ENCODE measurements around the gene GEMIN4.

GEMIN4 gene

DNA sequence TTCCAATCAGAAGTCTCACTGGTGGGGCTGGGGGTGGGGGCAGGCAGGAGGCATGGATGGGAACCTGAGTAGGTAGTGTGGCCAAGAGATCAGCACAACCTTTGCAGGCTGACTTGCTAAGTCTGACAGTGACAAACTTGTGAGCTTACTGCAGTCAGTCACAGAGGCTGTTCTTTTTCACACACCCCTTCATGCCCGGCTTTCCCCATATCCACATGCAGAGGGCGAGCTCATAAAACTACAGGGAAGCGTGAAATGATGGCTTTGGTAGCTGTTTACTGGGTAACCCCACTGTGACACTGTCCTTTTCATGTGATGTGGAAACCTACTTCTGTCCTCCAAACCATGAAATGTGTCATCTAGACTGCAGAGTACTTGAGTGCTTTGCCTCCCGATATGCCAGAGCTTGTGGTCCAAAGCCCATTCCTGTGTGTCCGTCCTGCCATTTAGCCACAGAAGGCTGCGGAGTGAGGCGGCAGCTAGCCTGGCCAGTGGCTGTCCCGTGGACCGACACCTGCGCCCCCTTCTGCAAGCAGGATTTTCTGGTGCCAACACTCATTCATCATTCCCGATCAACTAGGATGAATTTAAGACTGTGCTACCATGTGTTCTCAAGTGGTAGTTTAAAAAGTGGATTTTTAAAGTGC, 9.8 kb downstream of the GEMIN4 start:
- DNase-seq (ENCODE audit: low read depth in 2 of 2), result no peak

DNA sequence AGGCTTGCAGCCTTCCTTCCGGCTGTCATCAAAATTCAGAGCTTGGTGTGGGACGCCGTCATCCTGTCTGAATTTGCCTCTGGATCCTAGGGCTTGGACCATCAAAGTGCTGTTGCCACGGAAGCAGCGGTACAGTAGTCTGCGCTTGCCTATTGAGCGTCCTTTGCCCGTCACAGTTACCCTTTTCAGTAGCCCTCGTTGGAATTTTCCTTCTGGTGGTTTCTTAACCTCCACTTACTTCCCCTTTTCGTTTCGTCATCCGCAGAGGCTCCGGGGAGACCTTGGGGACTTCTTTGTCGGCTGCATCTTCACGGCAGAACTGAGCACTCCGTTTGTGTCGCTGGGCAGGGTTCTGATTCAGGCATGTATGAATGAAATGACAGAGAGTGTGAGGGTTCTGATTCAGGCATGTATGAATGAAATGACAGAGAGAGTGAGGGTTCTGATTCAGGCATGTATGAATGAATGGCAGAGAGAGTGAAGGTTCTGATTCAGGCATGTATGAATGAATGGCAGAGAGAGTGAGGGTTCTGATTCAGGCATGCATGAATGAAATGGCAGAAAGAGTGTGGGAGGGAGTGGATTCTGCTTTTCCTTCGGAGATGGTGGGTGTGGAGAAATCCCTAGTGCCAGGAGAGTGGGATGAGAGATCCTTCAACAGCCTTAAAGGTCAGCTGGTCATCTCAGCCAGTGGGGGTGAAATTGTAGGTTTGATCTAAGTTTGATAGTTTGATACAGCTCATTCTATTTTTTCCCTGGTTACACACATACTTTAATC, 11.6 kb downstream of the GEMIN4 start:
- DNase-seq (ENCODE audit: low read depth in 2 of 2), result peak in 1 of 2 donors; percentile 10

DNA sequence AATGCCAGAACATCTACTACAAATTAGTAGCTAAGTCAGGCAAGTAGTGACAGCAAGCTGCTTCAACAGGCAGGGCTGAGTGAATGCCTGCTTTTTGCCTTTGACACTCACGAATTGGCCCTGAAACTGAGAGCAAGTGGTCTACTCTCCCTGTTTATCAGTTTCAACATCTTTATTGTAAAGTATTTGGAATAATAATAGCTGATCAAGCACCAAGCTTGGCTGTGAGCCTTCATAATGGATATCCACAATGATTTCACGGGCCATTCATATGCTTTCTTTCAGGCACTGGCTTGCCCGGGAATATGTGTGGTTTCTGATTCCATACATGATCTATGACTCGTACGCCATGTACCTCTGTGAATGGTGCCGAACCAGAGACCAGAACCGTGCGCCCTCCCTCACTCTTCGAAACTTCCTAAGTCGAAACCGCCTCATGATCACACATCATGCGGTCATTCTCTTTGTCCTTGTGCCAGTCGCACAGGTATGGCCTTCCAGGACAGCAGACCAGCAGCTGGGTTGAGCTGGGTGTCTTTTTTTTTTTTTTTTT, 14.4 kb downstream of the GEMIN4 start:
- DNase-seq (ENCODE audit: low read depth in 2 of 2), result no peak

DNA sequence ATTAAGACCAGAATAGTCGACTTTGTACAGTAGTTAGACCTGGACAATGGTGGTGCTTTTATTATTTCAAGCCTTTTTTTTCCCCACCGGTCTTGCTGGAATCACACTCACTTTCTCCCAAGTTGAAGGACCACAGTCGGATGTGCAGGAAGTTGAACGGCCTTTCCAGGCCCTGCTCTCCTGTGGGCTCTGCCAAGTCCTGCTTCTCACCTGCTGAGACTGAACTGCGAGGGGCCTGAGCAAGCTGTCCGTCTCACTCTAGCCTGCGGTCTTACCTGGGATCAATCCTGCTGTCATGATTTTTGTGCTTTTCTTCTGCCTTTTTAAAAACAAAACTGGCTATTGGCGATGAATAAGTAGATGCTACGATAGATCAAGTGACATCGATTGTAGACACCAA, 18.3 kb downstream of the GEMIN4 start:
- DNase-seq (ENCODE audit: low read depth in 2 of 2), result no peak

DNA sequence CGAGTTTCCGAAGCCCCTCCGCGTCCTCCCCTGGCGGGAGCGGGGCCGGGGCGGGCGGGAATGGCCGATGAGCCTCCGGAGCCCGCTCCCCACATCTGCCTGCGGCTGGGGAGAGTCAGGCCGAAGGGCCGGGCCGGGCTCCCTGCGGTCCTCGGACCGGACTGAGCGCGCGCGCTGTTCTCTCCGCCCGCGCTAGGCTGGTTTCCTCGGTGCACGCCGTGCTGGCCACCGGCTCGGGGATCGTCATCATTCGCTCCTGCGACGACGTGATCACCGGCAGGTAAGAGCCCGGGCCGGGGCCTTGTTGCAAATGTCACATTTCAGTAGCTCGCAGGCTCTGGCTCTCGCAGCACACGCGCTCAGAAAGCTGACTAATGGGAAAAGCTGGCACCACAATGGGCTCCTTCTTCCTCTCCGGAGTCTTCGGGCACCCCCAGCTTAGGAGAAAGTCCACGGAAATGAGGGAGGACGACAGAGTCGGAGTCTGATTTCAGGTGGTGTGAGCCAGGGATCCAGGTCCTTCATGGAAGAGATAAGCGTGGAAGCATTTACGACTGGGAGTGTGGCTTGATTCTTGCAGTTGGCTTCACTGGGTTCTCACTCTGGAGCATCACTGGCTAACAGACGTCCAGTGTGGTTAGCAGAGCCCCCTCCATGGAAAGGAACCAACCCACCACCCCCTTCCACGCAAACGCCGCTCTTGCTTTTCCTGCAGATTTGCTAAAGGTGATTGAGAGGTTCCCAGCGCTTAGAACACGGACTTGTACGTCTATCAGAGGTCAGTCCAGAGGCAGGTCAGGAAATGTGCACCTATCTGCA, 19.0 kb downstream of the GEMIN4 start:
- peak in 1 of 2 donors; percentile 45 for DNase-seq (ENCODE audit: low read depth in 2 of 2)

DNA sequence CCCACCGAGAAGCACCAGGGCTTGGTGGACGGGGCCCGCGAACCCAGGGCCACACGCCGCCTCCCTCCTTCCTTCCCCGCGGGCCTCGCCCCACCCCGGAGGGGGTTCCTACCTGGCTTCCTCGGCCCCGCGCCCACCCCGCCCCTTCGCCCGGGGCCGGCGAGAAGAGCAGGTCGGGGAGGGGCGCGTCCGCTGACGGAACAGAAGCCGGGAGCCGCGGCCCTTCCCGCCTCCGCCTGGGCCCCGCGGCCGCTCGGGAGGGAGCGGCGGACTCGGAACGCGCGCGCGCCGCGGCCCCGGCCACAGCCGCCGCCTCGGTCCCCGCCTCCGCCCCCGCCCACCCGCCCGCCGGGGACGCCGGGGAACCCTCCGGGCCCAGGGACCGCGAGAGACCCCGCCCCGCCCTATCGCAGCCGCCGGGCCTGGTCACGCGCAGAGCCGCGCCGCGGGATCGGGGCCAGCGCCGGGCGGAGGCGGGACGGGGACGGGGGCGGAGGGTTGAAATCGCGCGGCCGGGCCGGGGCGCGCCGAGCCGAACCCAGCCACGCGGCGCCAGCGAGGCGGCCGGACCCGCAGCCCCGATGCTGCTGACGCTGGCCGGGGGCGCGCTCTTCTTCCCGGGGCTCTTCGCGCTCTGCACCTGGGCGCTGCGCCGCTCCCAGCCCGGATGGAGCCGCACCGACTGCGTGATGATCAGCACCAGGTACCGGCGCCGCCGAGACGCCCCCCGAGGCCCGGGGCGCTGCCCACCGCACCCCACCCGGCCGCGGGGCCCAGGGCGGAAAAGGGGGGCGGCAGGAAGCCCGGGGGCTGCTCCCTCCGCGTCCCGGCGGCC, 19.8 kb downstream of the GEMIN4 start, which contains the start of gene TLCD3A:
Gene TLCD3A, plus strand, starts transcription at position 530 of the 835 bp plus-strand sequence. Its CDS starts 52 bp downstream, at position 582.
- peak in 1 of 2 donors; percentile 45 for DNase-seq (ENCODE audit: low read depth in 2 of 2)

DNA sequence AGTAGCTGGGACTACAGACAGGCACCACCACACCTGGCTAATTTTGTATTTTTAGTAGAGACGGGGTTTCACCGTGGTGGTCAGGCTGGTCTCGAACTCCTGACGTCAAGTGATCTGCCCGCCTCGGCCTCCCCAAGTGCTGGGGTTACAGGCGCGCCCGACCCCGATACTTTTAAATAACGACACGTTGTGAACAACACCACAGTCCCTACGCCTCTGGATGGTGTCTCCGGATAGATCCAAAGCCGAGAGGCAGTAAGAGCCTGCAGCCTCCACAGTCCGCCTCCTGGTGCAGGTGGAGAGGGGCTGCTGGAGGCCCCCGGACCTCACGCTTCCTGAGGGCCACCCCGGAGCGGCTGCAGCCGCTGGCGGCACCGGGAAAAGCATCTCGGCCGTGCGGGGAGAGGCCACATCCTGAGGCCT, 20.4 kb downstream of the GEMIN4 start:
- DNase-seq (ENCODE audit: low read depth in 2 of 2), result no peak

DNA sequence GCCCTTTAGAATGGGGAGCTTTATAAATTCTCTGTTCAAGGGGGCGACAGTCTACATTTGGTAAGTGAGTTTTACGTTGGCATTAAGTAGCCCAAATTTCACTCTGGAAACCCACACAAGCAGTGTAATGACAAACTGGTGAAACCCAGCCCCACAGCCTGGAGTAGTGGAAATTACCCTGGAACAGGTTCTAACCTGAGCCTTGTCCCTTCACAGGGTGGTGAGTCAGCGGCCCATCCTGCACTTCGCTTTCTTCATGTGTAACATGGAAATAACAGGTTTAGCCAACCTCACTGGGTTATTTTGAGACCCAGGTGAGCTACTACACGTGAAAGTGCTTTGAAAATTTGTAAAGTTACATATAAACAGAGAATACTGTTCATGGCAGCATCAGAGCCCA, 23.2 kb downstream of the GEMIN4 start:
- DNase-seq (ENCODE audit: low read depth in 2 of 2), result no peak

DNA sequence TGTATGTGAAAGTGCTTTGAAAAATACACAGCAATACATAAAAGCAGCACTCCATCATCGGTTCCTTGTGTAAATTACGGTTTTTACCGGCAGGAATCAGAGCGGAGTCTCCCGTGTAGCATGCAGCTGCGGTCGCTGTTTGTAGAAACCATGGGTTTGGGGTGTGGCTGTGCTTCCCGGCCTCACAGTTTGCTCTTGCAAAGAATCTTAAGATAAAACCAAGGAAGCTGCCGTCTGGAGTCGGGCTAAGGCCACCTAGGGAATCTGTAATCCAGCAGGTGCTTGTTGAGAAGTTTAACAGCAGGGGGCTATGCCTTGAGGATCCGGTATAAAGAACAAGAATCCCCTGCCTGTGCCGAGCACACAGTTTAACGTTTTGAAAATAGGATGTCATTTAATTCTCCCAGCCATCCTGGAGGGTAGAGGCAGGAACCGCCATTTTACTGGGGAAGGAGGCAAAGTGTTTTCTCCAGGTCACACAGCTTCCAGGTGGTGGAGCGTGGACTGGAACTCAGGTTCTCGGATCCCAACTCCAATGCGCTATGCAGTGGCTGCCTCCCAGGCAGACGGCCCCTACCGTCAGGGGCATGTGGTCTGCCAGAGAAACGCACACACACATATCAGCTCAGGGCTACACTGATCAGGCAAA, 25.7 kb downstream of the GEMIN4 start:
- DNase-seq (ENCODE audit: low read depth in 2 of 2), result no peak

DNA sequence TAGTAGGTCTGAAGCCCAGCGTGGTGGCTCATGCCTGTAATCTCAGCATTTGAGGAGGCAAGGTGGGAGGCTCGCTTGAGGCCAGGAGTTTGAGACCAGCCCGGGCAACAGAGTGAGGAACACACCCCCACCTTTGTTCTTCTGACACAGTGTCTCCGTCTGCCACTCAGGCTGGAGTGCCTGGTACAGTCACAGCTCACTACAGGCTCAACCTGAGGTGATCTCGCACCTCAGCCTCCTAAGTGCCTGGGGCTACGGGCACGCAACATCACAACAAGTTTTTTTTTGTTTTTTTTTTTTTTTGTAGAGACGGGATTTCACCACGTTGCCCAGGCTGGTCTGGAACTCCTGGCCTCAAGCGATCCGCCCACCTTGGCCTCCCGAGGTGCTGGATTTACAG, 26.3 kb downstream of the GEMIN4 start:
- DNase-seq (ENCODE audit: low read depth in 2 of 2), result no peak

DNA sequence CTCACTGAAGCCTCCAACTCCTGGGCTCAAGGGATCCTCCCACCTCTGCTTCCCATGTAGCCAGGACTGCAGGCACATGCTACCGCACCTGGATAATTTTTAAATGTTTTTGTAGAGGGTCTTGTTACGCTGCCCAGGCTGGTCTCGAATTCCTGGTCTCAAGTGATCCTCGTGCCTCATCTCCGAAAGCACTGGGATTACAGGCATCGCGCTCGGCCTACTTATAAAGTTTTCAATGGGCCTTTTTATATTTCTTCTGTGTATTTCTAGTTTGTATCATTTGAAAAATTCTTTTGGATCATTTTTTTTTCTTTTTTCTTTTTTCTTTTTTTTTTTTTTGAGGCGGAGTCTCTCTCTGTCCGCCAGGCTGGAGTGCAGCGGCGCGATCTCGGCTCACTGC, 27.0 kb downstream of the GEMIN4 start:
- no peak for DNase-seq (ENCODE audit: low read depth in 2 of 2)

DNA sequence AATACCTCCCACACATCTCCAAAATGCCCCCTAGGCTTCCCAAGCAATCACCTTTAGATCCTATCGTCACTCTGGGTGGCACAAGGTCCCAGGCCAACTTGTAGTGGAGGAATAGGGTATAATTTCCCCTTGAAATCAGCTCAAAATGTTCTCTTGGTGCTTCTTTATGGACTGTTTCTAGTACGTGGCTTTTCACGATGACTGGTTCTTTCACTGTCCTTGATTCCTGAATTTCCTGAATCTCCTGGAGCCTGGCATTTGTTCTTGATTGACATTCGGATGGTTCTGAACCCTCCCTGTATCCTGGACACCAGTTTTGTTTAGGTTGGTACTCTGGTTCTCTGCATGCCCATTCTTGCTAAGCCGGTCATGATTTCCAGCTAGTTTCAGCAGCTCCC, 30.5 kb downstream of the GEMIN4 start:
- DNase-seq (ENCODE audit: low read depth in 2 of 2), result no peak

DNA sequence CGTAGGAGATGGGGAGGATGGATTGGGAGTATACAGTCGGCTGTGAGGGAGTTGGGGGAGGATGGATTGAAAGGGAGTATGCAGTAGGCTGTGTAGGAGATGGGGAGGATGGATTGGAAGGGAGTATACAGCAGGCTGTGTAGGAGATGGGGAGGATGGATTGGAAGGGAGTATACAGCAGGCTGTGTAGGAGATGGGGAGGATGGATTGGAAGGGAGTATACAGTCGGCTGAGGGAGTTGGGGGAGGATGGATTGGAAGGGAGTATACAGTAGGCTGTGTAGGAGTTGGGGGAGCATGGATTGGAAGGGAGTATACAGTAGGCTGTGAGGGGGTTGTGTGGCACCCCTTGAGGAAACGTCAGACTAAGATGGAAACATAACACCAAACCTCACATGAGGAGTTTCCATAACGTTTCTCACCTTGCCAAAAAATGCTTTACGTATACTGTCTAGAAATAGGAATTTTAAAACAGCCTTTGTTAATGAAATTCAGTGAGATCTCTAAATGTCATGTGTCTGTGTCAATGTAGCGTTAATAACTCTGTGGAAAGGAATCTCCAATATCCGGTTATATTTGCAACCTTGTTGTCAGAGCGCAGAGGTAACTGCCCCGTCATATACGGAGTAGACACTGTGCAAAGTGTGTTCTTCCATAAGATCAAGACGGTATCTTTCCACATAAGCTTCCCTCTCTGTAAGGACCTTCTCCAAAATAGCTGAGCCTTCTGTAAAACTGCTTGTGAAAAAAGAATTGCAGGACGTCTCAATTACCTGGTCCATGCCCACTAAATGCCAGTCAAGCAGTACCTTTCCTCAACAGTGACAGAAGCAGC, 31.1 kb downstream of the GEMIN4 start:
- no peak for DNase-seq (ENCODE audit: low read depth in 2 of 2)

DNA sequence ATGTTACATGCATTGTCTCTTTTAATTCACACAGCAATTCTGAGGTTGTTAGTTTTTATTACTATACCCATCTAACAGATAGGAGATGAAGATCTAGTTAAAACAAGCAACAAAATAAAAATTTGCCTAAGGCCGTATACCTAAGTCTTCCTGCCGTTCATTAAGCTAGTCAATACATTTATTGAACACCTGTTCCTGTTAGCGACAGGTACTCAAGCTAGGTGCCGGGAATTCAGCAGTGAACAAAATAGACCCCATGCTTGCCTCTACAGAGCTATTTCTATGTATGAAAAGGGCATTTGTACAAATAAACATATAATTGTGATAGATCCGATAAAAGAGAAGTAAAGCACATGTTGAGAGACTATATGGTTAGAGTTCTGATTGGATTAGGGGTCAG, 34.0 kb downstream of the GEMIN4 start:
- no peak for DNase-seq (ENCODE audit: low read depth in 2 of 2)

DNA sequence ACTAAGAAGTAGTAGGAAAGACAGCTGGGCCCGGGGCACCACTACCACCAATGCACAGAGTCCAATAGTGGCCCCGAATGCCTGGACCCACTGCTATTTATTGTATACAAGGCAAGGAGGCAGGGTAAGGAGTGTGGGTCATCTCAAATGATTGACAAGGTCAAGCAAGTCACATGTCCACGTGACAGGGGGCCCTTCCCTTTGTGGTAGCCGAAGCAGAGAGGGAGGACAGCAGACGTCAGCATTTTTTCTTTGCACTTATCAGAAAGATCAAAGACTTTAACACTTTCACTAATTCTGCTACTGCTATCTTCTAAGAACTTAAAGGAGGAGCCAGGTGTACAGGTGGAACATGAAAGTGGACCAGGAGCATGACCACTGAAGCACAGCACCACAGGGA, 43.9 kb downstream of the GEMIN4 start:
- DNase-seq (ENCODE audit: low read depth in 2 of 2), result no peak

DNA sequence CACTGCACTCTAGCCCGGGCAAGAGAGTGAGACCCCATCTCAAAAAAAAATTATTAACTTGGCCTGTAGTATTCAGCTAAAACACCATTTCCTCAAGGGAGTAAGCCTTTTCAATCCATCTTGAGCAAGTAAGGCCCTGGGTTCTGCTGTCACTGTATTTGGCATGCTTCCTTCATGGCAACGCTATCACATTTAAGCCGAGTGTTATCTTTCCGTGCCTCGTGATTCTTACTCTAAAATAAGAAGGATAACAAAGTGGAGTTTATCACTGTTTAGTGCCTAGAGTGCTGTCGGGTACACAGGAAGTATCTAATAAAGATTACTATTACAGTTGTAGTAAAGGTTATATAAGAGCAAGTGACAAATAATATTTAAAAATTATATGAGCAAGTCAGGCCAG, 46.2 kb downstream of the GEMIN4 start:
- no peak for DNase-seq (ENCODE audit: low read depth in 2 of 2)

DNA sequence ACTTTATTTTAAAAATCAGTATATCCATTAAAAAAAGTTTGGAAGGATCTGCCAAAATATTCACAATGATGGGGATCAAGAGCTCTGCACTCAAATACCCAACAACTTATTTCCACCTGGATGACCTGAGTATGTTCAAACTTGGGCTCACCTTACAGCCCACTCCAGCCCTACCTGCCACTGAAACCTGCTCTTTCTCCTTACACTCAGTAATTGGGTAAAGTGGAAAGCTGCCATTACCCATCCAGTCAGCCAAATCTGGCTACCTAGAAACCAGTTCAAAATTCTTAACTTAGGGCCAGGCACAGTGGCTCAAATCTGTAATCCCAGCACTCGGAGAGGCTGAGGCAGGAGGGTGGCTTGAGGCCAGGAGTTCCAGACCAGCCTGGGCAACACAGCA, 47.1 kb downstream of the GEMIN4 start:
- no peak for DNase-seq (ENCODE audit: low read depth in 2 of 2)

DNA sequence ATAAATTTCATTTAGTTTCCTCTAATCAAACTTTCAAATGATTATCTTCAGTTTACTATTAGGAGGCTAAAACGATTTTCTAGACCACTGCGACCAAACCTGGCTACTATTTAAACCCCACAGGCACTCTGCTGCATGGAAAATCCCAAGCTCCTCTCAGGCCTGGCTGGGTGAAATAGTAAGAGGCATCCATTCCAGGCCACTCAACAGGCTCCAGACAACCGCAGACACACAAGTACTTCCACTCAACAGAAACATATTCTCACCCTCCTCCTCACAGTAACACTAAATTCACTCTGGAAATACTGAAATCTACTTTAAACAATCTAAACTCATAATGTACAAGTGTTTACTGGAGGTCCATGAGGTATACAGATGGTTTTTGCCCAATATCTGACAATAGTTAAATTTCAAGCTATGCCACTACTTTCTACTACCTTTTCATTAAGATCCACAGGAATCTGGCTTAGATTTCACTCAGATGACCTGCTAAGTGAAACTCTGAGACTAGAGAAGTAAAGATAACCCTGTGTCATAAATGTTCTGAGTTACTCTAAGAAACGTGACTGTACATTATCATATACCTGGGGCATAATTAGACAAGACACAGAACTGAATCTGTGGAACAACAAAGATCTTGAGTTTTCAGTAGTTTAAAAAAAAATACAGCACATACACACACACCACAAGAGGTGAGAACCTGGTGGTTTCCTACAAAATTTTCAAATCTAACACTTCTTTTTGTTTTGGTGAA, 47.8 kb downstream of the GEMIN4 start:
- no peak for DNase-seq (ENCODE audit: low read depth in 2 of 2)
